Tibial nerve (tissue), 4 donors: ENCODE data around the gene RIC1.

Experiments
- EP300 ChIP-seq, 2 donors: sonication (generic); formaldehyde crosslinking; IDR thresholded peaks; one replicate each; pipeline ENCODE4 v1.6.1; 2017; ENCODE audit warnings: antibody characterized with exemption in 2 of 2, mild to moderate bottlenecking in 1 of 2
- TF ChIP-seq, protein P1 (sequence below), 5 experiments: fragments of 200-600 bp in 3 of 5; fragments of 450-650 bp in 2 of 5; sonication (generic) in 3 of 5; IDR thresholded peaks; one replicate each; pipeline ENCODE4 v1.5.1; 2016 to 2019; ENCODE audit warnings: antibody characterized with exemption in 5 of 5, mild to moderate bottlenecking in 3 of 5, moderate library complexity in 2 of 5

DNA sequence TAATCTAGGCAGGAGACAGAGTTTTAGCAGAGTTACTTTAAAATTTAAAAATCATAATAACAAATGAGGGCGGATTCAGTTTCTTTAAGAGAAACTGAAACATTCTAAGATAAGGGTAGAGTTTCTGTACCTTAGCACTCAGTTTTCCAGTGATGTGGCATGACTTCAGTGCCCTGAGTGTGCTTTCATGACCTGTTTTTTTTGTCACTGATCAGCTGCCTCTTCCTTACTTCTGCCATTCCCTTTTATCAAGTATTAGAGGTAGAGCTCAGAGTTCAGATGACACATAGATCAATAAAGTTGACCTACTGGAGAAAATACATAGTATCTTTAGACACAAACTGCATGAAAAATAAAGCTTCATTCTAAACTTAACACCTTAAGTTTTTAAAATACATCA is 121.7 kb downstream of the RIC1 start:
- TF ChIP-seq, protein P1, sequence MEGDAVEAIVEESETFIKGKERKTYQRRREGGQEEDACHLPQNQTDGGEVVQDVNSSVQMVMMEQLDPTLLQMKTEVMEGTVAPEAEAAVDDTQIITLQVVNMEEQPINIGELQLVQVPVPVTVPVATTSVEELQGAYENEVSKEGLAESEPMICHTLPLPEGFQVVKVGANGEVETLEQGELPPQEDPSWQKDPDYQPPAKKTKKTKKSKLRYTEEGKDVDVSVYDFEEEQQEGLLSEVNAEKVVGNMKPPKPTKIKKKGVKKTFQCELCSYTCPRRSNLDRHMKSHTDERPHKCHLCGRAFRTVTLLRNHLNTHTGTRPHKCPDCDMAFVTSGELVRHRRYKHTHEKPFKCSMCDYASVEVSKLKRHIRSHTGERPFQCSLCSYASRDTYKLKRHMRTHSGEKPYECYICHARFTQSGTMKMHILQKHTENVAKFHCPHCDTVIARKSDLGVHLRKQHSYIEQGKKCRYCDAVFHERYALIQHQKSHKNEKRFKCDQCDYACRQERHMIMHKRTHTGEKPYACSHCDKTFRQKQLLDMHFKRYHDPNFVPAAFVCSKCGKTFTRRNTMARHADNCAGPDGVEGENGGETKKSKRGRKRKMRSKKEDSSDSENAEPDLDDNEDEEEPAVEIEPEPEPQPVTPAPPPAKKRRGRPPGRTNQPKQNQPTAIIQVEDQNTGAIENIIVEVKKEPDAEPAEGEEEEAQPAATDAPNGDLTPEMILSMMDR (IDR thresholded peaks at IDR 0.05): no peak
- no peak for TF ChIP-seq EP300 (IDR thresholded peaks at IDR 0.05)
